Activated CD8-positive, alpha-beta T cell treated with anti-CD3 and anti-CD28 coated beads for 36 hours (primary cell): ENCODE measurements around the gene HTATIP2. TPM values are rescaled to one million over a fixed set of nuclear protein-coding genes. Genes with fewer than 3 reads are reported as not detected.
A peak's percentile ranks its signal among the peaks of the same experiment; 100 is the strongest.

ENCODE experiments used
- ATAC-seq: fragments of 200-7000 bp; cut with Tn5 transposase; one replicate; pipeline ENCODE4 v1.10.0; 2021; ENCODE audit warnings: mild to moderate bottlenecking, moderate library complexity
- CTCF ChIA-PET: fragments of 350-600 bp; sonication (Branson Sonifier 250); formaldehyde crosslinking; loops from one replicate; lab custom pipeline; 2021; ENCODE audit warnings: antibody characterized with exemption; lab: Charles Lee
- POLR2A ChIA-PET: fragments of 350-600 bp; sonication (Branson Sonifier 250); formaldehyde crosslinking; loops from one replicate; lab custom pipeline; 2021; ENCODE audit warnings: antibody characterized with exemption; lab: Charles Lee
- DNase-seq: peaks from one replicate; pipeline ENCODE4 v3.0.0-alpha.2; 2020
- H3K27ac Mint-ChIP-seq: one replicate; pipeline ENCODE4 v1.8.0; 2021; ENCODE audit warnings: mild to moderate bottlenecking, mixed read lengths
- H3K27me3 Mint-ChIP-seq: one replicate; pipeline ENCODE4 v1.8.0; 2021; ENCODE audit warnings: mixed read lengths
- H3K36me3 Mint-ChIP-seq: one replicate; pipeline ENCODE4 v1.8.0; 2021; ENCODE audit warnings: low read depth, mixed read lengths
- H3K4me1 Mint-ChIP-seq: one replicate; pipeline ENCODE4 v1.8.0; 2021; ENCODE audit warnings: low read depth, mixed read lengths
- H3K4me3 Mint-ChIP-seq: one replicate; pipeline ENCODE4 v1.8.0; 2021; ENCODE audit warnings: mild to moderate bottlenecking, moderate library complexity, mixed read lengths
- H3K9me3 Mint-ChIP-seq: one replicate; pipeline ENCODE4 v1.8.0; 2021; ENCODE audit warnings: mixed read lengths
- CTCF ChIP-seq: fragments of 200-600 bp; IDR thresholded peaks from one replicate; pipeline ENCODE4 v1.8.0; 2022; ENCODE audit warnings: antibody characterized with exemption, mild to moderate bottlenecking
- intact Hi-C: fragments of 100-400 bp; cut with micrococcal nuclease; formaldehyde crosslinking; loops from one replicate; pipeline ENCODE4 v1.10.0; 2022
- total RNA-seq, 2 experiments: library from RNA; stranded (reverse); gene quantifications; one replicate each; pipeline ENCODE4 v1.2.3, GENCODE V29; 2021

The HTATIP2 gene
- total RNA-seq, 2 experiments from 2014 or later, result 42.8 to 44.8 TPM

- H3K27me3 Mint-ChIP-seq, result peaks cover 5% of the 10 kb centered on the region
- no peak overlapping the region for H3K4me3 Mint-ChIP-seq
- ChIA-PET CTCF (interaction anchor here (1.0 to 6.6 kb wide), 8 partner anchors 8 to 230 kb away, joined by 3 to 141 read pairs (median 11); no protein-coding TSS in a partner anchor), POLR2A (no interaction called here)
- H3K36me3 Mint-ChIP-seq, result no peaks in the 10 kb centered on the region
- DNase-seq (no peak), ATAC-seq (no peak)
- no peaks in the 10 kb centered on the region for H3K9me3 Mint-ChIP-seq
- TF ChIP-seq CTCF, result no peak
- no peaks in the 10 kb centered on the region for H3K4me1 Mint-ChIP-seq
- intact Hi-C loops, result no loop called here
- H3K27ac Mint-ChIP-seq, result no peak overlapping the region
These were observed 11.7 kb upstream of the HTATIP2 start for GRCh38 chr11:20351751-20352262.

DNA sequence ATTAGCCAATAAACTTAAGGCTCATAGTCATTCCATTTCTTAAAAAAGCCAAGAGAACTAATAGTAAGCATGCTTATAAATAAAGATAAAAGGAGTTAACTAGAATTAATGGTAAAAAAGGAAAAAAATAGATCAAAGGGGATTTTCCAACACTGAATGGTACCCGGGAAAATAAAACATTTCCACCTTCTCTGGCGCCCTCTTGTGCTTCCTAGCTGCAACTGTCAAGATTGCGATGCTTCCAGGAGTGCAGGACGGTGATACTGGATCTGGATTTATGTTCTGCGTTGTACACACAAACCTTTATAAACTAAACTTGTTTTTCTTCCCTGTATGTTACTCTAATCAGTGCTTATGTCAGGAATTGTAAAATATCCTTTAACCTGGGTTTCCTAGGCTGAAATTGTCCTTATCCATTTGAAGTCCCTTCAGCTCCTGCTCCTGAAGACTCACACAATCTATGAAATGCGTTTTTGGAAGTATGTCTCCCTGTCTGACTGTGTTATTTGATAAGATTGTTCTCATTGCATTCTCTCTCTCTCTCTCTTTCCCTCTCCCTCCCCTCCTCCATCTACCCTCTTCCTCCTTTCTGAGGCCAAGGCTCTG, 9.6 kb upstream of the HTATIP2 start:
- intact Hi-C loops, result no loop called here

GRCh38 chr11:20355221-20356219, 8.0 kb upstream of the HTATIP2 start:
- peaks cover 2% of the 10 kb centered on the region for H3K36me3 Mint-ChIP-seq
- no peak overlapping the region for H3K4me3 Mint-ChIP-seq
- CTCF ChIA-PET, result interaction anchor here (0.8 to 6.6 kb wide), 12 partner anchors 9 to 228 kb away, joined by 3 to 141 read pairs (median 4); partner anchors contain the start of gene HTATIP2
- H3K9me3 Mint-ChIP-seq, result no peaks in the 10 kb centered on the region
- intact Hi-C loops, result loop anchor here (1.0 kb wide), 1 partner anchor 227 kb away; no protein-coding TSS in a partner anchor
- H3K4me1 Mint-ChIP-seq, result peaks cover 4% of the 10 kb centered on the region
- DNase-seq (peak; percentile 62), ATAC-seq (peak; percentile 83)
- POLR2A ChIA-PET, result interaction anchor here (1.4 kb wide), 1 partner anchor 11 kb away, joined by 3 read pairs; no protein-coding TSS in a partner anchor
- no peak overlapping the region for H3K27ac Mint-ChIP-seq
- peak; percentile 39 for TF ChIP-seq CTCF
- H3K27me3 Mint-ChIP-seq, result no peaks in the 10 kb centered on the region

More for the DNA sequence above, 9.6 kb upstream of the HTATIP2 start:
- Mint-ChIP-seq H3K36me3 (no peaks in the 10 kb centered on the region), H3K4me3 (no peak overlapping the region), H3K9me3 (no peaks in the 10 kb centered on the region), H3K4me1 (no peaks in the 10 kb centered on the region), H3K27me3 (no peaks in the 10 kb centered on the region), H3K27ac (no peak overlapping the region)
- peak; percentile 68 for ATAC-seq
- peak; percentile 95 for TF ChIP-seq CTCF
- ChIA-PET POLR2A (interaction anchor here (1.3 kb wide), 1 partner anchor 215 kb away, joined by 4 read pairs; no protein-coding TSS in a partner anchor), CTCF (interaction anchor here (0.6 to 6.6 kb wide), 20 partner anchors 8 to 636 kb away, joined by 3 to 141 read pairs (median 4); partner anchors contain the start of gene HTATIP2)
- DNase-seq, result peak; percentile 42

- DNase-seq, result no peak
- Mint-ChIP-seq H3K4me1 (peaks cover 14% of the 10 kb centered on the region), H3K27me3 (no peaks in the 10 kb centered on the region), H3K9me3 (peaks cover 2% of the 10 kb centered on the region), H3K4me3 (no peak overlapping the region), H3K36me3 (peaks cover 3% of the 10 kb centered on the region), H3K27ac (no peak overlapping the region)
- TF ChIP-seq CTCF, result no peak
- intact Hi-C loops, result no loop called here
- ChIA-PET CTCF (interaction anchor here (4.3 kb wide), 1 partner anchor 228 kb away, joined by 31 read pairs; no protein-coding TSS in a partner anchor), POLR2A (no interaction called here)
- no peak for ATAC-seq
These were observed 6.4 kb upstream of the HTATIP2 start for GRCh38 chr11:20357150-20357549.
